Islet of Langerhans (tissue), 1 donor: ENCODE measurements around the gene MOGAT3.

Experiments used
- FAIRE-seq: peaks from one replicate; lab custom pipeline; 2011; peaks lifted over from hg19 to GRCh38; lab: Jason Lieb, UNC

MOGAT3 gene

DNA sequence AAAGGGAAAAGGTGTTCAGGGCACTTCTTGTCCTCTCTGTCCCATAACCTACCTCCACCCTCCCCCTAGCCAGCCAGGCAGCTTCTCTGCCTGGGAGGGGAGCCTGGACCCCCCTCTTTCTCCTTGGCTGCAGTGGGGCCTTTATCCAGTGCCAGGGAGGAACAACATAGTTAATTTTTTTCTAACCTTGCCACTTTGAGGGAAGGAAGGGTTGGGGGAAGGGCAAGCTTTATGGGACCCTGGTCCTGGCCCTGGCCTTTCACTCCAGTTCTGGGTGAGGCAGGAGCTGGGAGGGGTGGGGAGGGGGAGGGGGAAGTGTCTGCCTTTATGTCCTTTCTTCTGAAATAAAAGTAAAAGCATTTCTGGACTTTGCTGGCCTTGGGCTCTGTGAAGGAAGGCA, 39.9 kb downstream of the MOGAT3 start:
- FAIRE-seq, result no peak

DNA sequence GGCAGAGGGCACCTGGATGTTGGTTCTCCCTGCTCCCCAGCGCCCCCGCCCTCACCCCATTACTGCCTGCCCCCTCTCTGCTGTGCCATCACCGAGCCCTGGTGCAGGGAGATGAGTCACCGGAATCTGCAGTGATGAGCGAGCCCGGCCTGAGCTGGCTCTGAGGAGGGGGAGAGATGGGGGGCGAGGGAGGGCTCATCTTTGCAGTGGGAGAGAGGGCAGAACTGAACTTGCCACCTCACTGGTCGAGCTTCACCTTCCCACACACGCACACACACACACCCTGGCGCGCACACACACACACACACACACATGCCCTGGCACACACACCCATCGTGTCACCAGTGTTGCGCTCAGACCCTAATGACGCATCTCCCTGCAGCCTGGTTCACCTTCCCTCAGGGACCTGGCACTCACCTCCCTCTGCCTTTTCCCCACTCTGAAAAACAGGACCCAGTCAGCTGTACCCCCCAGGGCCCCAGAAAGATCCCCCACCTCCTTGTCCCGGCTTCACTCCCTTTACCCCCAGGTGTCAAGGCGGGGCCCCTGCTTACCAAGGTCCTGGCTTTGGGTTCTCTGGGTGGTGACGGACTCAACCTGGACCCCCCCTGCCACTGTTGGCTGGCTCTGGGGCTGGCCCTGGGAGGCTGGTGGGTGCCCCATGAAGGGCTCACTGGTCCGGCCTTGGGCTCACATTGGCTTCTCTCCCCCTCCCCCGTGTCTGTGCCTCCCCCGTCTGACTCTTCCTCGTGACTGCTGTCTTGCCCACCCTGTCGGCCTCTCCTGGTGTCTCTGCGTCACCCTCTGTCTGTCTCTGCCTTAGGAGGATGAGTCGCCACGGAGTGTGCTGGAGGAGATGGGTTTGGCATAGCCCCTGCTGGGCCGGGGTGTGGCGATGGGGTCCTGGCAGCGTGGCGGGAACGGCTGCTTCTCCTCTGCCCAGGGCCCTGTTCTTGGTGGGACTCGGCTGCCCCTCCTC, 40.9 kb downstream of the MOGAT3 start:
- no peak for FAIRE-seq

DNA sequence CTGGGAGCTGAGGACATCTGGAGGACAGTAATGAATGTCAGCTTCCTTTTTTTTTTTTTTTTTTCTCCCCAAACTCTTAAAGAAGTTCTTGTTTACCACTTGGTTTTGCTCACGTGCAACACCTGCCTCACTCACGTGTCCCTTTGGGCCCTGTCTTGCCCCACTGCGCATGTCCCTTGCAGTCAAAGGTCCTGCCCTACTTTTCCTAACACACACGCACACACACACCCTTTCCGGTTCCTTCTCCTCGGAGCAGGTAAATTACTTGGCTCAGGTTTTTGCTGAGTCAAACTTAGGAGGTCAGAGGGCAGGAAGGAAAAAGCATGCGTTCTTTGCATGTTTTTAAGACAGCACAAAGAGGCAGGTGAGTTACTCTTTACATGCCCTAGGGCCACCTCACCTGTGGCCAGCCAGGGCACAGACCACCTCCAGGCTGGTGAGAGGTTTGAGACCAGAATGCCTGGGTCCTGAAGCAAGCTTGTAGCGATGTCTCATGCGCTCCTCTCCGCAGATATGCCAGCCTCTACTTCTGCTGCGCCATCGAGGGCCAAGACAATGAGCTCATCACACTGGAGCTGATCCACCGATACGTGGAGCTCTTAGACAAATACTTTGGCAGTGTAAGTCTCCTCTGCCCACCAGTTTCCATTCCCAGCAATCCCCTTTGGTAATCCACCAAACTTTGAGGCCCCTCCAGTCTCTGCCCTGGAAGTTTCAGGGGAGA, 43.8 kb downstream of the MOGAT3 start:
- FAIRE-seq, result no peak

DNA sequence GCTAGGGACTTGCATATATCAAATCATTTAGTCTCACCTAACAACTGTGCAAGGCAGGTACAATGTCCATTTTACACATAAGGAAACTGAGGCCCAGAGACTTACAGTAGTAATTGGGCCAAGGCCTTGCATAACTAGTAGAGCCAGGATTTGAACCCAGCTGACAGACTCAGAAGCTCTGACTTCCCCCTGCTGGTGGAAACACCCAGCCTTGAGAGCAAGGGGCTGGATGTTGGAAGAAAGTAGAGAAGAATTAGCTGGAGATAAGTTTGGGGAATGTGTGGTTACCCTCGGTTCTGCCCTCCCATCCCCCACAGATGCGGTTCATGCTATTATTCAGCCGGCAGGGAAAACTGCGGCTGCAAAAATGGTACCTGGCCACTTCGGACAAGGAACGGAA, 44.6 kb downstream of the MOGAT3 start:
- no peak for FAIRE-seq

DNA sequence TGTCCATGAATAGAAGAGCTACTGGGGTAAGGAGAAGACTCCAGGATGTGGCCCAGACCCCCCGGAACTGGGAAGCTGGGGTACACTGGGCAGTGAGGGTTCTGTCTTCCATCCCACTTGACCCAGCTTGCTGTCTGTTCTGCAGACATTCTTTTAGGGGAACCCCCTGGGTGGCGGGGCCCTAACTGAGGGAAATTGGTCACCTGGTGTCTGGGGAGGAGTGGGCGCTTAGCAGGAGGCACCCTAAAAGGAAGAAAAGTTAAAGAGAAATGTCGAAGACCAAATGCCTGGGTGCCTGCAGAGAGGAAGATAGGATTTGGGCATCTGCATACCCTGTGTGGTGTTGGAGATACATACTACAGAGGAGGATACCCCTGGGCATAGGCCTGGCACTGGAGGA, 45.5 kb downstream of the MOGAT3 start:
- FAIRE-seq, result no peak

DNA sequence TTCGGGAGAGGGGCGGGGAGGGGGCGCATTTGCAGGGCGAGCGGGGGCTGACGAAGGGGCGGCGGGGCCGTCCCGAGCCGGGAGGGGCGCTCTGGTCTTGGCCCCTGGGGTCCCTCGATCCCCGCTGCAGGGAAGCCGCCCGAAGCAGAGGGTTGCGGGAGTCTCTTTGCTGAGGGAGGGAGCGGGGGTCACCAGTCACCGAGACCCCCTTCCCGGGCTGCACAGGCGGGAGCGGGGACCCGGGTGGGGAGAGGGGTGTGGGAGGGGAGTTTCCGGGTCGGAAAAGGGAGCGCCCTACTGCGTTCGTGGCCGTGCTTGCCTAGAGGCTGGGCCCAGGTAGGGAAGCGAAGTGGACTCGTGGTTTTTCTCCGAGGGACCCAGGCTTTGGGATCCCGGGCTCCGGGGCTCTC, 46.1 kb downstream of the MOGAT3 start:
- no peak for FAIRE-seq

DNA sequence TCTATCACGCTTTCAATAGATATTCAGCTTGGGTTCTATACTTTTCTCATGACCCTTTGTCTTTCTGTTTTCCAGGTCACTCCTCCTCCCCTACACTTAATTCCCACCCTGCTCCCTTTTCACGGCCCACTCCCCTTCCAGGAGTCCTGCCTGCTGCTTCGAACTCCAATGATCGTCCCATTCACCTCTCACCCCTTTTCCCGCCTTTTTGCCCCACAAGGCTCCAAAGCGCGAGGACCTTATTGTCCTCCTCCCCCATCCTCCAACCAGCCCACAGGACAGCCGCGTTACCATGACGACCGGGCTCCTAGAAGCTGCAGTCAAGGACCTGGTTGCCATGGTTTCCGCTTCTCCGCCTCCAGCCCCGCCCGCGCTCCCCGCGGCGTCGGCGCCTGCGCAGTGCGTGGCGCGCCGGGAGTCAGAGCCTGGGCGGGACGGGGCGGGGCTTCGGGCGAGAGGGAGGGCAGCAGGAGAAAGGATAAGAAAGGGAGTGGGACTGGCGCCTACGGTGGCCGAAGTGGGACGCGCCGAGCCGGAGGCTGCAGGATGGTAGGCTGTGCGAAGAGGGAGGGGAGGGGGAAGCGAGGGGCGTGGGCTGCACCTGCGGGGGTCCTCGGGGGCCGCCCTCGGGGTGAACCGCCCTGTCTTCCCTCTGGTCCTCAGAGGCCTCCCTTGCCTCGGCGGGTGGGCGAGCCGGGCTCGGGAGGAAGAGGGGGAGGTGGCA, 46.7 kb downstream of the MOGAT3 start, which contains the start of gene AP1S1:
TSS of gene AP1S1 (plus strand) at position 508 of the 724 bp plus-strand sequence. CDS start at position 547, 39 bp downstream.
- FAIRE-seq, result no peak

DNA sequence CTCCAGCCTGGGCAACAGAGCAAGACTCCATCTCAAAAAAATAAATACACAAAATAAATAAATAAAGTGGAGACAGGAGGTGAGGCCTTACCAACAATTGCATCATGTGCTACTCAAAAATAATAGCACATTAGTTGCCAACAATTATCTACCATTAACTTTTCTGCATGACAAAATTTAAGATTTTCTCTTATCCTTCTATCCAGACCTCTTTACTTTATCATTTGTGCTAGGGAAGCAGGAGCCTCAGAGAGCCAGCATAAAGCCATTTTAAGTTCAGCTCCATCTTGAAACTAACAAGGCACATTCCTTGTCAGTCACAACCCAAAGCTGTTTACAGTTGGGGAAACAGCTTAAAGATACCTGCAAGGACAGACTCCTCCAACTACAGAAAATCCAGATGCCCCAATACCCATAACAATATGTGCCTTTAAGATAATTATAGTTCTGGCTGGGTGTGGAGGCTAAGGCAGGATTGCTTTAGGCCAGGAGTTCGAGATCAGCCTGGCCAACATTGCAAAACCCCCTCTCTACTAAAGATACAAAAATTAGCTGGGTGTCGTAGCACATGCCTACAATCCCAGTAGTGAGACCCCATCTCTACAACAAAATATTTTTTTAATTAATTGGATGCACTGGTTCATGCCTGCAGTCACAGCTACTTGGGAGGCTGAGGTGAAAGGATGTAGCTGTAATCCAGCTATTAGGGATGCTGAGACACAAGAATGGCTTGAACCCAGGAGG, 48.8 kb downstream of the MOGAT3 start:
- no peak for FAIRE-seq
